GM12801 (cell line): ENCODE measurements around the gene TLCD5.

Source experiments
- CTCF ChIP-seq: IDR thresholded peaks from one replicate; pipeline ENCODE4 v1.5.1; 2011; ENCODE audit warnings: control low read depth; ENCODE audit not compliant: insufficient read length; ENCODE audit errors: extremely low read depth

Gene TLCD5

GRCh38 chr11:120288021-120288420 lies 37.1 kb upstream of the TLCD5 start:
- TF ChIP-seq CTCF: no peak

GRCh38 chr11:120289426-120289825 lies 35.7 kb upstream of the TLCD5 start:
- no peak for TF ChIP-seq CTCF

- TF ChIP-seq CTCF: no peak
These were observed 34.1 kb upstream of the TLCD5 start for GRCh38 chr11:120290956-120291355.

- TF ChIP-seq CTCF: no peak
These were observed 31.9 kb upstream of the TLCD5 start for GRCh38 chr11:120293038-120293800.

- TF ChIP-seq CTCF: no peak
These were observed 31.0 kb upstream of the TLCD5 start for GRCh38 chr11:120294096-120294495.

GRCh38 chr11:120295099-120295498 lies 30.0 kb upstream of the TLCD5 start:
- no peak for TF ChIP-seq CTCF

GRCh38 chr11:120296554-120296953 lies 28.5 kb upstream of the TLCD5 start:
- TF ChIP-seq CTCF: no peak
